ENCODE data around the gene PPP1CC.
A peak's percentile ranks its signal among the peaks of the same experiment; 100 is the strongest.

Gene PPP1CC

DNA sequence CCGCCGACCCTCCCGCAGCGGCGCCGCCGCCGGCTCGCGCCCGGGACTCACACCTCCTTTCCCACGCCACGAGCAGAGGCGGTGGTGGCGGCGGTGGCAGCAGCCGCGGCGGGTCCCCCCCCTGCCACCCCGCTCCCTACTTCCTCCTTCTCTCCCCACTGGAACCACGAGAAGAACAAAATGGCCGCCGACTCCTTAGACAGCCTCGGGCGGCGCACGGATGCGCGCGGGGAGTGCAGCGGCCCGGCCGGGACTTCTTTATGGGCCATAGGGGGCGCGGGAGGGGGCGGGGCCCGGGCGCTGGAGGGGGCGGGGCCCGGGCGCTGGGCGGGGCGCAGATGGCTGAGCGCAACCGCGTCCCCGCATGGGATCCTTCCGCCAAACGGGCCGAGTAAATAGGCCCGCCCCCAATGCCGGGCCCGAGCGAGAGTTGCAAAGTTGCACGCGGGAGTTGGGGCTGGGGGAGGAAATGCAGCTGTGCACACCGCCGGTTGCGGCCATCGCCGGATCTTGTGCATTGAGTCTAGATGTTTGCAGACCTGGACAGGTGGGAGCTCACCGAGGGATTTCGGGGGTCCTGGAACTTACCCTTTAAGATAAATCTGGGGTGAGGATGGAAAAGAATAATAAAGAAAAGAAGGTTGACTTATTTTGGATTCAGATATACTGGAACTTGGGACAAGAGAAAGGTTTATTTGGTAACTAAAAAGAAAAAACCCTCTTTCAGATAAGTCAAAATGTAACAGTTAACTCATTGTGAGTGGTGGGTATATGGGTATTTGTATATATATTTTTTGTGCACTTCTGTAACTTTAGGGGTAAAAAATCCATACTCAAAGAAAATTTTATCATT, at the start of gene PPP1CC:
PPP1CC (minus strand) TSS at position 174 of the 853 bp plus-strand sequence. CDS start 184 bp downstream, outside the sequence.
- Histone ChIP-seq H3K4me1 (ENCODE audit: low read depth, poor library complexity, severe bottlenecking) (peaks cover 34% of the 10 kb centered on the region), H3K79me2 (ENCODE audit: insufficient read depth, low read depth) (peaks cover 47% of the 10 kb centered on the region), H3K4me3 (IDR thresholded peaks at IDR 0.05; ENCODE audit: insufficient read depth, low read depth, low read length) (no peak within 1 kb of the TSS), H2AFZ (ENCODE audit: low read depth) (peak within 1 kb of the TSS; percentile 94), H3K36me3 (ENCODE audit: insufficient read depth) (no peaks in the 10 kb centered on the region), H3K27ac (peak within 1 kb of the TSS; percentile 63), H3K27me3 (ENCODE audit: insufficient read depth, low read depth) (no peaks in the 10 kb centered on the region), H3K4me2 (peak within 1 kb of the TSS; percentile 93), H4K20me1 (ENCODE audit: insufficient read depth) (peaks cover 31% of the 10 kb centered on the region), H3K9ac (peak within 1 kb of the TSS; percentile 86)
- TF ChIP-seq, protein P1, sequence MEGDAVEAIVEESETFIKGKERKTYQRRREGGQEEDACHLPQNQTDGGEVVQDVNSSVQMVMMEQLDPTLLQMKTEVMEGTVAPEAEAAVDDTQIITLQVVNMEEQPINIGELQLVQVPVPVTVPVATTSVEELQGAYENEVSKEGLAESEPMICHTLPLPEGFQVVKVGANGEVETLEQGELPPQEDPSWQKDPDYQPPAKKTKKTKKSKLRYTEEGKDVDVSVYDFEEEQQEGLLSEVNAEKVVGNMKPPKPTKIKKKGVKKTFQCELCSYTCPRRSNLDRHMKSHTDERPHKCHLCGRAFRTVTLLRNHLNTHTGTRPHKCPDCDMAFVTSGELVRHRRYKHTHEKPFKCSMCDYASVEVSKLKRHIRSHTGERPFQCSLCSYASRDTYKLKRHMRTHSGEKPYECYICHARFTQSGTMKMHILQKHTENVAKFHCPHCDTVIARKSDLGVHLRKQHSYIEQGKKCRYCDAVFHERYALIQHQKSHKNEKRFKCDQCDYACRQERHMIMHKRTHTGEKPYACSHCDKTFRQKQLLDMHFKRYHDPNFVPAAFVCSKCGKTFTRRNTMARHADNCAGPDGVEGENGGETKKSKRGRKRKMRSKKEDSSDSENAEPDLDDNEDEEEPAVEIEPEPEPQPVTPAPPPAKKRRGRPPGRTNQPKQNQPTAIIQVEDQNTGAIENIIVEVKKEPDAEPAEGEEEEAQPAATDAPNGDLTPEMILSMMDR (conservative IDR thresholded peaks at IDR 0.05; ENCODE audit: low read depth, low read length), result no peak

DNA sequence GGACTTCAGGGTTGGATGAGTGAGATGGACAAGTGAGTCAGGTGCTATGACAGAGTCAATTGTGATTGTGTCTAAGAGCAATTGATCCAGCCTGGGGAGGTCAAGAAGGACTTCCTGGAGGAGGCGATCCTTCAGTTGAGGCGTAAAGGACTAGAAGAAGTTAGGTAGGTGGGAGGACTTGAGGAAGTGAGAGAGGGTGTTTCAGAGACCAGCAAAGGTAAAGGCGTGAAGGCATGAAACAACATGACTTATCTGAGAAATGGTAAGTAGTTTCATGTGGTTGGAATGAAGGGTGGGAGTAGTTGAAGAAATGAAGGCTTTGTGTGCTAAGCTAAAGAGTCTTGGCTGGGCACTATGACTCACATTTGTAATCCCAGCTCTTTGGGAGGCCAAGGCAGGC, 48.9 kb upstream of the PPP1CC start:
- Histone ChIP-seq H3K4me2 (no peak overlapping the region), H3K79me2 (ENCODE audit: insufficient read depth, low read depth) (no peaks in the 10 kb centered on the region), H2AFZ (ENCODE audit: low read depth) (no peak overlapping the region), H3K27me3 (ENCODE audit: insufficient read depth, low read depth) (no peaks in the 10 kb centered on the region), H4K20me1 (ENCODE audit: insufficient read depth) (no peaks in the 10 kb centered on the region), H3K36me3 (ENCODE audit: insufficient read depth) (no peaks in the 10 kb centered on the region), H3K4me1 (ENCODE audit: low read depth, poor library complexity, severe bottlenecking) (no peaks in the 10 kb centered on the region), H3K4me3 (IDR thresholded peaks at IDR 0.05; ENCODE audit: insufficient read depth, low read depth, low read length) (no peak overlapping the region), H3K9ac (no peak overlapping the region), H3K27ac (no peak overlapping the region)
- TF ChIP-seq, protein P1 (conservative IDR thresholded peaks at IDR 0.05; ENCODE audit: low read depth, low read length), result no peak

DNA sequence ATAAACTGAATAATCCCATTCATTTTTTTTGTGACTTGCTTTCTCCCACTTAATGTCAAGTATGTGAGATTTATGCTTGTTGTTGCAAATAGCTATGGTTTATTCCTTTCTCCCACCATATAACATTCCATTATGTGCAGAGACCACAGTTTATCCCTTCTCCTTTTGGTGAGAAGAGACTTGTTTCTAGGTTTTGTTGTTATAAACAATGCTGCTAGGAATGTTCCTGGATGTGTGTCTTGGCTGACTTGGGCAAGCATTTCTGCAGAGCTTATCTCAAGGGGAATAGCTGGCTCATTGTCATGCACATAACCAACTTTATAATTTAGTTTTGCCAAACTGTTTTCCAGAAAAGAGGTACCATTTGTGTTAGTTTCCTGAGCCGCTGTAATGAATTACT, 47.6 kb upstream of the PPP1CC start:
- Histone ChIP-seq H3K4me1 (ENCODE audit: low read depth, poor library complexity, severe bottlenecking) (no peaks in the 10 kb centered on the region), H3K4me2 (no peak overlapping the region), H2AFZ (ENCODE audit: low read depth) (no peak overlapping the region), H3K79me2 (ENCODE audit: insufficient read depth, low read depth) (no peaks in the 10 kb centered on the region), H3K36me3 (ENCODE audit: insufficient read depth) (no peaks in the 10 kb centered on the region), H3K27ac (no peak overlapping the region), H3K27me3 (ENCODE audit: insufficient read depth, low read depth) (no peaks in the 10 kb centered on the region), H3K9ac (no peak overlapping the region), H4K20me1 (ENCODE audit: insufficient read depth) (no peaks in the 10 kb centered on the region), H3K4me3 (IDR thresholded peaks at IDR 0.05; ENCODE audit: insufficient read depth, low read depth, low read length) (no peak overlapping the region)
- TF ChIP-seq, protein P1 (conservative IDR thresholded peaks at IDR 0.05; ENCODE audit: low read depth, low read length), result no peak

GRCh38 chr12:110786012-110786411, 43.3 kb upstream of the PPP1CC start:
- H3K27me3 ChIP-seq (ENCODE audit: insufficient read depth, low read depth), result no peaks in the 10 kb centered on the region
- H3K4me3 ChIP-seq (IDR thresholded peaks at IDR 0.05; ENCODE audit: insufficient read depth, low read depth, low read length), result no peak overlapping the region
- no peaks in the 10 kb centered on the region for H3K36me3 ChIP-seq (ENCODE audit: insufficient read depth)
- TF ChIP-seq, protein P1 (conservative IDR thresholded peaks at IDR 0.05; ENCODE audit: low read depth, low read length), result no peak
- no peak overlapping the region for H3K27ac ChIP-seq
- no peaks in the 10 kb centered on the region for H4K20me1 ChIP-seq (ENCODE audit: insufficient read depth)
- H3K79me2 ChIP-seq (ENCODE audit: insufficient read depth, low read depth), result no peaks in the 10 kb centered on the region
- H2AFZ ChIP-seq (ENCODE audit: low read depth), result no peak overlapping the region
- no peak overlapping the region for H3K9ac ChIP-seq
- no peak overlapping the region for H3K4me2 ChIP-seq
- H3K4me1 ChIP-seq (ENCODE audit: low read depth, poor library complexity, severe bottlenecking), result peaks cover 3% of the 10 kb centered on the region
